Activated naive CD4-positive, alpha-beta T cell treated with anti-CD3 and anti-CD28 coated beads, Interleukin-2, amount 50 U/mL, for 72 hours (primary cell): ENCODE results near the gene GFRA1. TPM values are rescaled to one million over a fixed set of nuclear protein-coding genes. Genes with fewer than 3 reads are reported as not detected.

Source experiments
- ATAC-seq, 2 donors: fragments of 150-1000 bp; cut with Tn5 transposase; 2 replicates each; pipeline ENCODE4 v1.10.0; 2021; ENCODE audit warnings: mild to moderate bottlenecking in 2 of 2, moderate library complexity in 2 of 2
- DNase-seq, 2 donors: peaks; one replicate each; pipeline ENCODE4 v3.0.0; 2021 to 2022; ENCODE audit warnings: low spot score in 2 of 2
- H3K27ac Mint-ChIP-seq, 2 donors: one replicate each; pipeline ENCODE4 v1.8.0; 2022; ENCODE audit warnings: mild to moderate bottlenecking in 2 of 2, mixed read lengths in 2 of 2
- H3K36me3 Mint-ChIP-seq, 2 donors: one replicate each; pipeline ENCODE4 v1.8.0; 2022; ENCODE audit warnings: mixed read lengths in 2 of 2
- H3K9me3 Mint-ChIP-seq, 2 donors: one replicate each; pipeline ENCODE4 v1.8.0; 2022; ENCODE audit warnings: mixed read lengths in 2 of 2
- total RNA-seq, 2 donors: library from RNA; stranded (reverse); gene quantifications; one replicate each; pipeline ENCODE4 v1.2.3, GENCODE V29; 2022

The GFRA1 gene
- total RNA-seq, 2 donors from 2014 or later = 0.20 TPM; not detected in 1

DNA sequence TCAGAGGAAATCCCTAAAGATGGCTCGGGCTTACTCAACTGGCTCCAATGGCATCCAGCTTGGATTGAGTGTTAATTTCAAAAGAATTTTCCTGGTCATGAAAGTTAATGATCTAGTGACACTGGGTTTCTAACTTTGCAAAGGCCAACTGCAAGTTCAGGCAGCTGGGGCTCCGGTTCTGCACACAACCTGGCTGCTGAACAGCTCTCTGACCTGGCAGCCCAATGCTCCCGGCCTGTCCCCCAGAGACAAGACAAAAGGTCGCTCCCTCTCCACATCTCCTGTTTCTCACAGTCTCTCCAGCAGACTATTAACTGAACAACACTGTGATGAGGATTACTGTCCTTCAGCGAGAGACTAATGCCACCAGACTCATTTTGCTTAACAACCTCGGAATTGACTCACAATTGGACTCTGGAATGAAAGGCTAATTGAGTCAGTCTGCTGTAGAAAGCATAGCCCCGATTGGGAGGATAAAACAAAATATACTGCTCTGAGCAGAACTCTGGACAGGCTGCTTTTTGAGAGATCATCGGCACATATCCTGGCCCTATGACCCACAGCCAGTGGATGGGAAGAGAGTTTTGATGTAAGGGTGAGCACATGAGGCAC lies 174.5 kb downstream of the GFRA1 start:
- no peak for DNase-seq
- Mint-ChIP-seq H3K9me3 (peaks cover 0 to 5% of the 10 kb centered on the region in 2 donors), H3K27ac (no peak overlapping the region), H3K36me3 (peaks cover 0 to 6% of the 10 kb centered on the region in 2 donors)
- no peak for ATAC-seq

GRCh38 chr10:116097239-116097784 lies 175.7 kb downstream of the GFRA1 start:
- ATAC-seq (no peak), DNase-seq (no peak)
- H3K27ac Mint-ChIP-seq = no peak overlapping the region
- peaks cover 0 to 4% of the 10 kb centered on the region in 2 donors for H3K9me3 Mint-ChIP-seq
- peaks cover 0 to 5% of the 10 kb centered on the region in 2 donors for H3K36me3 Mint-ChIP-seq

DNA sequence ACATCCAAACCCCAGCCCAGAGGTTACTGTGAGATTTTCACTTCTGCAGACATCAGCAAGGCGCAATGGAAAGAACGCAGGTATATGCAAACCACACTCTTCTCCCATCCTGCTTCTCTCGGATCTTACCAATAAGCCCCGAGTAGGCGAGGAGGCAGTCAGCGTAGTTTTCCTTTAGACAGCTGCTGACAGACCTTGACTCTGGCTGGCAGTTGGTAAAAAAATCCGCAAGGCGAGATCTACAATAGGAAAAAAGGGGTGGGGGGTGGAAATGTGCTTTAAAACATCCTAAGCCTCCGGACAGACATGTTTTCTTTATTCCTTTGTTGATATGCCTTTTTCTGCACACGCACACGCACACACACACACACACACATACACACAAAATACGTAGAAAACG lies 176.5 kb downstream of the GFRA1 start:
- Mint-ChIP-seq H3K36me3 (no peaks in the 10 kb centered on the region), H3K27ac (no peak overlapping the region), H3K9me3 (no peaks in the 10 kb centered on the region)
- DNase-seq = no peak
- ATAC-seq = no peak

- Mint-ChIP-seq H3K27ac (no peak overlapping the region), H3K36me3 (no peaks in the 10 kb centered on the region), H3K9me3 (no peaks in the 10 kb centered on the region)
- no peak for ATAC-seq
- DNase-seq = no peak
These were observed 178.7 kb downstream of the GFRA1 start for GRCh38 chr10:116094356-116094755.

DNA sequence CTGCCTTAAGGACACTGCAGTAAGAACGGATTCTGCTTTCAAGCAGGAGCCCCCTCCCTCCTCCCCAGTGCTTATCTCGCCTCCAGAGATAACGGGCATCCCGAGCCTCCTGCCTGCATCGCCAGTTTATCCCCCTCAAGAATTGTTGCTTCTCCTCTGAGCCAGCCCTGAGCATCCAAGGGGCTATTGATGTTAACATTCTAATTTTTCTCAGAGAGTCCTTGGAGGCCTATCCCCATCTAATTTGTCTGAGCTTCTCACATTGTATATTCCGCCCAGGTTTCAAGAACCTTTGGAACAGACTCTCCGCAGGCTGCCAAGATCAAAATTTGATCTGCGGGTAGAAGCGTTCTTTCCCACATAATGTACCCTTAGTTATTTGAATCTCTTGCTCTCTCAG lies 180.0 kb downstream of the GFRA1 start:
- ATAC-seq (no peak), DNase-seq (no peak)
- H3K9me3 Mint-ChIP-seq = no peaks in the 10 kb centered on the region
- H3K36me3 Mint-ChIP-seq = no peaks in the 10 kb centered on the region
- no peak overlapping the region for H3K27ac Mint-ChIP-seq

- ATAC-seq = no peak
- H3K36me3 Mint-ChIP-seq = no peaks in the 10 kb centered on the region
- H3K27ac Mint-ChIP-seq = no peak overlapping the region
- no peak for DNase-seq
- H3K9me3 Mint-ChIP-seq = no peaks in the 10 kb centered on the region
These were observed 184.0 kb downstream of the GFRA1 start for GRCh38 chr10:116088985-116089384.

GRCh38 chr10:116085323-116085722 lies 187.7 kb downstream of the GFRA1 start:
- ATAC-seq (no peak), DNase-seq (no peak)
- H3K27ac Mint-ChIP-seq = no peak overlapping the region
- no peaks in the 10 kb centered on the region for H3K9me3 Mint-ChIP-seq
- H3K36me3 Mint-ChIP-seq = no peaks in the 10 kb centered on the region

GRCh38 chr10:116084161-116084560 lies 188.8 kb downstream of the GFRA1 start:
- ATAC-seq (peak in 1 of 2 donors; percentile 24), DNase-seq (no peak)
- Mint-ChIP-seq H3K9me3 (no peaks in the 10 kb centered on the region), H3K36me3 (no peaks in the 10 kb centered on the region), H3K27ac (no peak overlapping the region)

GRCh38 chr10:116083226-116083762 lies 189.7 kb downstream of the GFRA1 start:
- no peaks in the 10 kb centered on the region for H3K36me3 Mint-ChIP-seq
- H3K27ac Mint-ChIP-seq = no peak overlapping the region
- H3K9me3 Mint-ChIP-seq = no peaks in the 10 kb centered on the region
- ATAC-seq (no peak), DNase-seq (no peak)

DNA sequence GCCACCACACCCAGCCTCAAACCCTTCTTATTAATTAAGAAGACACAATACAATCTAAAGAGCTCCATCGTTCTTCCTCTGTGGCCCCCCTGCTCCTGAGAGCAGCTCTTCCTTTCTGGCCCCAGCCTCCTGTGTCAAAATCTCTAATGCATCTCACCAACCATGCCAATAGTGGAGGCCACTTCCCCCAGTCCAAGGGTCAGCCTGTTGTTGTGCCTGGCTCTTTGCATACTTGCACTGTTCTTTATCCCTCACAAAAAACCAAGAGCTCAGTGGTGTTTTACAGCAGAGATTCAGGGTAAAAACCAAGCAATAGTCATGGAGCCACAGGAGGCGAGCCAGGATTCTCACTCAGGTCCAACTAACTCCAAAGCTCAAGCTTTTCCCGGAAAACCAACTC lies 190.2 kb downstream of the GFRA1 start:
- ATAC-seq = no peak
- H3K27ac Mint-ChIP-seq = no peak overlapping the region

DNA sequence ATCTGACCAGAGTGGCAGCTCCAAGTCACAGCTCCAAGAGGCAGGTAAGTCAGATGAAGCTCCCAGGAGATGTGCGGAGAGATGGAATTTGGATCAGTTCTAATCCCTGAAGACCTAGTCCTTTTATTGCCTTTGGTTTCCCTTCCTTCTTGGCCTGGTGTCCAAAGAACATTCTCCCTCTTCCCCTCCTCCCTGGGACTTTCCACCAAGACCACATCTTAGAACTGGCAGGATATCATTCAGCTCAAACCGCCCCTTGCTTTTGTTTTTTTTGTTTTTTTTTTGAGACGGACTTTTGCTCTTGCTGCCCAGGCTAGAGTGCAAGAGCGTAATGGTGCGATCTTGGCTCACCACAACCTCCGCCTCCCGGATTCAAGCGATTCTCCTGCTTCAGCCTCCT lies 190.8 kb downstream of the GFRA1 start:
- DNase-seq (no peak), ATAC-seq (no peak)
- H3K9me3 Mint-ChIP-seq = no peaks in the 10 kb centered on the region
- H3K27ac Mint-ChIP-seq = no peak overlapping the region
- no peaks in the 10 kb centered on the region for H3K36me3 Mint-ChIP-seq

More for the DNA sequence above, 190.2 kb downstream of the GFRA1 start:
- H3K36me3 Mint-ChIP-seq = no peaks in the 10 kb centered on the region
- H3K9me3 Mint-ChIP-seq = no peaks in the 10 kb centered on the region
- DNase-seq = no peak

DNA sequence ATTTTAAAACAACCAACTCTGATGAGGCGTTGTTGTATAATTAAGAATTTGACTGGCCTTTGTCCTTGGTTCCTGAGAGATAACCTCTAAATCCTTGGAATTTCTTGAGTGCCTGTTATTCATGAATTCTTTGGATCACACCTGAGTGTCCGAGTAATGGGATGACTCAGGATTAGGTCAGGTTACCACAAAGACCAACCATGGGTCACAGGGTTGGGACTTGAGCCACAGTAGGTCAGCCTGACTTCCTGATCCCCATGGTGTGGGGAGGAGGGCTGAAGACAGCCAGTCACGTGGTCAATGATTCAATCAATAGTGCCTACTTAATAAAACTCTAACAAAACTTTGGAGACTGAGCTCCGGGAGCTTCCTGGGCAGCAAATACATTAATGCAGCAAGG lies 192.5 kb downstream of the GFRA1 start:
- H3K27ac Mint-ChIP-seq = no peak overlapping the region

DNA sequence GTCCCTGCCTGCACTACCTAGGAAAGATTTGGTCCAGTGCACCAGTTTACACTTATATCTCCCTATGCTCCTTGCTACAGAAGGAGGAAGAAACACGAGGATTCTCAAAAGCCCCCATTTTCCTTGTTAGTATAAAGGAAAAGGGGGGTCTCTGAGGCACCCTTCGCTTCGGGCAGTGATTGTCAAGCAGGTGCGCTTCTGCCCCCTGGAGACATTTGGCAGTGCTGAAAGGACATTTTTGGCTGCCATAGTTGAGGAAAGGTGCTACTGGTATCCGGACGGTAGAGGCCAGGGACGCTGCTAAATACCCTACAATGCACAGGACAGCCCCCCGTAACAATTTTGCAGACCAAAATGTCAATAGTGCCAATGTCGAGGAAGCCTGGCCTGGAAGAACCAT lies 193.7 kb downstream of the GFRA1 start:
- DNase-seq (no peak), ATAC-seq (no peak)
- Mint-ChIP-seq H3K9me3 (no peaks in the 10 kb centered on the region), H3K36me3 (no peaks in the 10 kb centered on the region), H3K27ac (no peak overlapping the region)

More for the DNA sequence above, 192.5 kb downstream of the GFRA1 start:
- DNase-seq (no peak), ATAC-seq (no peak)
- H3K9me3 Mint-ChIP-seq = no peaks in the 10 kb centered on the region
- H3K36me3 Mint-ChIP-seq = no peaks in the 10 kb centered on the region

DNA sequence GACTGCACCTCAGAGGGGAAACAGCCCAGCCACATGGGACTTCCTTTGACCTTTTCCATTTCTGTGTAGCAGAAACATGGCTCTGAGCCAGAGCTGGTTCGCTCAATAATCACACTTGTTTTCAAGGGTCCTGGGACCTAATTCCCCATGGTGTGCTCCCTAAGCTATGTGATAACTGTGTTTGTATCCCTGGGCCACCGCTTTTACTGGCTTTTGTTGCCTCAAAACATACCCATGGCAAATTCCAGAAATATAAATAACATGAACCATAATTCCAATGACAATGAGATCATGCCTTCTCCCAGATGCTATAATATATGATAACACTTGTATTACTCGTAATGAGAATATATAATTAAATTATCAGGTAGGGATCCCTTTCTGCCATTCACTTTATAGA lies 196.4 kb downstream of the GFRA1 start:
- H3K9me3 Mint-ChIP-seq = no peaks in the 10 kb centered on the region
- no peak overlapping the region for H3K27ac Mint-ChIP-seq
- no peaks in the 10 kb centered on the region for H3K36me3 Mint-ChIP-seq
- DNase-seq (no peak), ATAC-seq (no peak)

DNA sequence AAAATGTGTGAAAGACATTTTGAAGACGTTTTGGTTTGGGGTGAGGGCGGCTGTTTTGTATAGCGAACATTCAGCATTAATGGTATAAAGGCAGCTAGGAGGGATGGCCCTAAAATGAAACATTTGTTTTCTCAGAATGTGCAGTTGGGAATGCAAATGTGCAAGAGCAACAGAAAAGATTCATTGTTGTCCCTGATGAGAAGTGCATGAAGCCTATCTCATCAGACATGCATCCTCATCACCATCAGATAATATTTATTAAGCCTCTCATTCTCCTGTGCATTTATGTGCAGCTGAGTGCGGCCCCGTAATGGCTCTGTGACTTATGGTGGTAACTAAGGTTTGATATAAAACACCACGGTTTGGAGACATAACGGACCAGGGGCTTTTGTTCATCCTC lies 199.5 kb downstream of the GFRA1 start:
- Mint-ChIP-seq H3K9me3 (no peaks in the 10 kb centered on the region), H3K36me3 (no peaks in the 10 kb centered on the region), H3K27ac (no peak overlapping the region)
- ATAC-seq (no peak), DNase-seq (no peak)

DNA sequence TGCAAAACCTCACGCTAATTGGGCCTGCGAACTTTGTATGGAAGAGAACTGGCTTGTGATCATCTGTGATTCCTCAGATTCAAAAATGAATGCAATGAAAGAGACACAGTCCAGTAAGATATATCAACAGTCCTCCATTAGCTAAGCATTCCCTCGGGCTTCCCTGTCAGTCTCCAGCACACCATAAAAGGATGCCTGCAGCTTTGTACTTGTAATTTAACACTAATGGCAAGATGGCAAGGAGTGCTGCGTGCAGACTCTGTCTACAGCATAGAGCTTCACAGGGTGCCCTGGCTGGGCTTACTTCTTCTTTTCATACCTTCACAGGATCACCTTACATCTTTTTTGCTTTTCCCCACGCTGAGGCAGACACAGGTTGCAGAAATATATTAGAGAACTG lies 200.0 kb downstream of the GFRA1 start:
- no peak for ATAC-seq
- DNase-seq = no peak
- Mint-ChIP-seq H3K36me3 (no peaks in the 10 kb centered on the region), H3K9me3 (no peaks in the 10 kb centered on the region), H3K27ac (no peak overlapping the region)

DNA sequence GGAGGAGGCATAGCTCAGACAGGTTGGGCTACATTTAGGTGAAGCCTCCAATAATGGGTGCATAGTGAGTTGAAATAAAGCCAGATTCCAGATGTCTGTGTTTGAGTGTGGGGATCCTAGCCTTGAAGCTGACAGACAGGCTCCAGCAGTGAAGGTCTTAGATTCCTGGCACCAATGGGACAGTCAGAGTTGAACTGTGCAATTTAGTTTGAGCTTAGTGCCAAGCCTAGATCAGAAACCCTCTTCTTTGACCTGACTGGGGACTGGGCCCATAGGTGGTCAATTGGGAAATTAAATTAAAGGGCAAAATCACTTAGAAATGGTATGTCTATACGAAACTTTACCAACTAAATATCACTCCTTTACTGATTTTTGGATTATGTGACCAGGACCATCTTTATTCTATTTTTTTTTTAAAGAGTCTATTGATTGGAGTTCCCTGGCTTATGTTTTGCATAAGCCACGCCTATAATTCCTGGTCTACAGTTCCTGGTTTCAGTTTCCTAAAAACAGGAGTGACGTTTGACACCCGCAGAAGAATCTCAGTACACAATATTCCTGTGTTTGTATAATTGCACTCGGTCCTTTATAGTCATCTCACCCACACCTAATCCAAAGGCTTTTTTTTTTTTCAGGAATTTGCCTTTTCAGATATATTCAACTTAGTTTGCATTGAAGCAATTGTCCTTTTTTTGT lies 201.4 kb downstream of the GFRA1 start:
- Mint-ChIP-seq H3K27ac (no peak overlapping the region), H3K9me3 (peaks cover 0 to 3% of the 10 kb centered on the region in 2 donors), H3K36me3 (no peaks in the 10 kb centered on the region)
- ATAC-seq (no peak), DNase-seq (no peak)
